Lower leg skin (tissue), 4 donors: ENCODE measurements around the gene RMND1. TPM values are rescaled to one million over a fixed set of nuclear protein-coding genes. Genes with fewer than 3 reads are reported as not detected.
A peak's percentile ranks its signal among the peaks of the same experiment; 100 is the strongest.
"Not testable (repeated sequence)": the region's sequence is repeated elsewhere in the genome, so short reads cannot be mapped to it uniquely, and the experiment has no call there.

Experiments
- DNase-seq, 2 donors: peaks; one replicate each; pipeline ENCODE4 v3.0.0-alpha.2; 2019; ENCODE audit warnings: low spot score in 2 of 2
- H3K4me3 ChIP-seq: fragments of 200-600 bp; sonication (generic); 2 replicates; pipeline ENCODE4 v1.5.1; 2017; ENCODE audit warnings: mild to moderate bottlenecking, low read depth; ENCODE audit not compliant: poor library complexity, severe bottlenecking
- POLR2A ChIP-seq, 2 donors: fragments of 450-650 bp; IDR thresholded peaks; one replicate each; pipeline ENCODE4 v1.6.1; 2016 to 2017; ENCODE audit warnings: antibody characterized with exemption in 2 of 2, mild to moderate bottlenecking in 1 of 2, moderate library complexity in 1 of 2
- WGBS, 2 donors: methylation state at CpG; one replicate each; pipeline ENCODE4 v1.1.5; 2018; 5-methylcytosine and 5-hydroxymethylcytosine counted together
- intact Hi-C: fragments of 100-400 bp; cut with DNase I; formaldehyde crosslinking; loops from one replicate; pipeline ENCODE4 v1.15.0; 2023; ENCODE audit warnings: low total_unique reads
- total RNA-seq, 4 donors: library from RNA; depleted of rRNA; stranded (reverse); fragments of >200 nt; gene quantifications; one replicate each; pipeline ENCODE4 v1.1.0, GENCODE V29; 2016
- TF ChIP-seq, protein P1 (sequence below), 3 donors: fragments of 450-650 bp; IDR thresholded peaks; one replicate each; pipeline ENCODE4 v1.5.1; 2016; ENCODE audit warnings: antibody characterized with exemption in 3 of 3, mild to moderate bottlenecking in 3 of 3, moderate library complexity in 2 of 3

Gene RMND1
- total RNA-seq, 4 donors from 2014 or later: 11.7 to 21.7 (median 16.6) TPM

GRCh38 chr6:151475653-151476523 is 24.0 kb upstream of the RMND1 start:
- DNase-seq: peak in 1 of 2 donors; percentile 23
- intact Hi-C loops: no loop called here
- 42 to 50% methylated on average over 16 of the region's 16 CpGs for WGBS, 2 donors
- H3K4me3 ChIP-seq: no peak overlapping the region
- TF ChIP-seq, protein P1, sequence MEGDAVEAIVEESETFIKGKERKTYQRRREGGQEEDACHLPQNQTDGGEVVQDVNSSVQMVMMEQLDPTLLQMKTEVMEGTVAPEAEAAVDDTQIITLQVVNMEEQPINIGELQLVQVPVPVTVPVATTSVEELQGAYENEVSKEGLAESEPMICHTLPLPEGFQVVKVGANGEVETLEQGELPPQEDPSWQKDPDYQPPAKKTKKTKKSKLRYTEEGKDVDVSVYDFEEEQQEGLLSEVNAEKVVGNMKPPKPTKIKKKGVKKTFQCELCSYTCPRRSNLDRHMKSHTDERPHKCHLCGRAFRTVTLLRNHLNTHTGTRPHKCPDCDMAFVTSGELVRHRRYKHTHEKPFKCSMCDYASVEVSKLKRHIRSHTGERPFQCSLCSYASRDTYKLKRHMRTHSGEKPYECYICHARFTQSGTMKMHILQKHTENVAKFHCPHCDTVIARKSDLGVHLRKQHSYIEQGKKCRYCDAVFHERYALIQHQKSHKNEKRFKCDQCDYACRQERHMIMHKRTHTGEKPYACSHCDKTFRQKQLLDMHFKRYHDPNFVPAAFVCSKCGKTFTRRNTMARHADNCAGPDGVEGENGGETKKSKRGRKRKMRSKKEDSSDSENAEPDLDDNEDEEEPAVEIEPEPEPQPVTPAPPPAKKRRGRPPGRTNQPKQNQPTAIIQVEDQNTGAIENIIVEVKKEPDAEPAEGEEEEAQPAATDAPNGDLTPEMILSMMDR (IDR thresholded peaks at IDR 0.05): no peak
- TF ChIP-seq POLR2A (IDR thresholded peaks at IDR 0.05): no peak

DNA sequence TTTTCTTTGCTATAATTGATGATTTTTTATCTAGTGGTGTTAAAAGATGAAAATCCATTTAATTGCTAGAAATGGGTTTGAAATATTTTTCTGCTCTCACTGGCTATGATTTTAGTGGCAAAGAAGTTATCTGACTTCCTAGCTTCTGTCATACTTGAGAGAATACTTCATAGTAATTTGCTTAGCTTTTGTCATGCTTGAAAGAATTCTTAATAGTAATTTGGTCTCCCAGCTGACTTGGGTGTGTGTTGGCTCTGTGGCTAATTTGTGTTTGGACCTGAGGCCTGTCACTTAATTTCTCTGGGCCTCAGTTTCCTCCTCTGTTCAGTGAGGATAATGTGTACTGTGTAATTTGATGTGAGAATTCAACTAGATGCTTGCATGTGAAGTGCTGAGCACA is 12.8 kb upstream of the RMND1 start:
- TF ChIP-seq POLR2A (IDR thresholded peaks at IDR 0.05): no peak
- TF ChIP-seq, protein P1 (IDR thresholded peaks at IDR 0.05): no peak
- H3K4me3 ChIP-seq: no peak overlapping the region
- intact Hi-C loops: no loop called here
- no peak for DNase-seq

DNA sequence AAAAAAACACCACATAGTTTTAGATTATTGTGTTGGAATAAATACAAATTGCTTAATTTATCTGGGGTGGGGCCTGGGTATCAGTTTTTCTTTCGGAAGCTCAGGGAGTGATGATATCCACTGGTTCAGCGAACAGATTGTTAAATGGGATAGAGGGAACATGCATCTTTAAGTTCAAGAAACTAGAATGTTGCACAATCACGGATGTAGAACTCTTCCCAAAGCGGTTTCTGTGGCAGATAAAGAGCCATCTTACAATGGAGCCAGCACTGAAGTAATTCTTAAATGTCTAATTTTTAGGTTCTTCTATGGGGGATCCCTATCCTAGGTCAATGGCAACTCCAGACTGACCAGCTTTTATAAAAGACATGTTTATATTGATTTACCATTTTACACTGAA is 9.7 kb upstream of the RMND1 start:
- intact Hi-C loops: no loop called here
- 93 to 96% methylated on average over 4 of the region's 4 CpGs for WGBS, 2 donors
- TF ChIP-seq POLR2A (IDR thresholded peaks at IDR 0.05): no peak
- TF ChIP-seq, protein P1 (IDR thresholded peaks at IDR 0.05): no peak
- no peak for DNase-seq
- H3K4me3 ChIP-seq: no peak overlapping the region

- H3K4me3 ChIP-seq, DNase-seq, intact Hi-C loops: not testable (repeated sequence)
- 71 to 81% methylated on average over 10 of the region's 10 CpGs for WGBS, 2 donors
These were observed 3.9 kb upstream of the RMND1 start for GRCh38 chr6:151455751-151456398.

DNA sequence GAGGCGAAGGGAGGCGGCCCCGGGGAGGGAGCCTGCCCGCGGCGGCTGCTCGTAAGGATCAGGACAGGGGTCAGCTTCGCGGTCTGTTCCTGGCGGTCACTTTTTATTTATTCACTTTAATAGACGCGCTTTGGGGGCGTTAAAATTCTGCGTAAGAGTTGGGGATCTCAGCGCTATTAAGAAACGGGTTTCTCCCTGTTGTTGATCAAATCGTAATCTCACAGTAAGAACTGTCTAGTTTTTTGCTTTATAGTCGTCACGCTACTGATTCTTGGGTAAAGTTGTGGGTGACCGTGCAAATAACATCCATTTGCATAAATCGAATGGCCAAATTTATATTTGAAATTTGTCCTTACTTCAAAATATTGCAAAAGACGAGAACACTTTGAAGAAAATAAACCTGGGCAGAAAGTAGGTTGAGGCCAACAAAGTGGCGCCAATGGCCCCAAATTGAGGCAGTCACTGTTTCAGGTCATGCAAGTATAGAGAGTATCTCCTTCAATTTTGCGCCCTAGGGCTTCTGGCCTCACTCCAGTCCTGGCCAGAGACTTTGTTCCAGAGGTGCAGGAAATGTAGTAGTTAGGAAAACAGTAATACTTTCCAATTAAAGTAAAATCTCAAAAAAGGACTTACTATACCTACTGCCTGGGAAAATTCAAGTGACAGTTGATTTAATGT is 963 bp upstream of the RMND1 start:
- intact Hi-C loops: no loop called here
- 0 to 1% methylated on average over 21 to 24 of the region's 24 CpGs for WGBS, 2 donors
- no peak for TF ChIP-seq POLR2A (IDR thresholded peaks at IDR 0.05)
- TF ChIP-seq, protein P1 (IDR thresholded peaks at IDR 0.05): no peak
- DNase-seq: peak; percentile 59 to 89
- peak overlapping the region; percentile 80 for H3K4me3 ChIP-seq

DNA sequence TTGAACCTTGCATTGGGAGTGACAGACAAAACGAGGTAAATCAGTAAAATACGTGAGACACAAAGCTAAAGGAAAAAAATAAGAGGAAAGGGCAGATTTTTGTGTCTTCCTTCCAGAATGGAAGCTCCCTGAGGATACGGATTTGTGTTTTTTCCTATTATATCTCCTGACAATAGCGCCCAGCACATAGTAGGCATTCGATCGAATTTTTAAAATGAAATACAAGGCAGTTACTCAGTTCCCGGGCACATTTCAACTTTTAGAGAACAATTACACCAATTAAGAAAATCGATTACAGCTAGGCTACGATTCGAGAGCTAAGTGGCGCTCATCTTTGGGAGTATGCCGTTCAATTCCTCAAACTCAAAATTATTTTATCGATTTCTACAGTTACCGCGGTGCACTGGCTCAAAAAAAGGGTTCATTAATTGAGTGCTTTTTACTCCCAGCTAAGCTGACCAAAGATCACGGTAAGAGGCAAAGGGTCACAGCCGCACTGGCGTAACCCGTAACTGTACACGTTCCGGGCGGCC is 443 bp downstream of the RMND1 start:
- TF ChIP-seq, protein P1 (IDR thresholded peaks at IDR 0.05): no peak
- no peak for TF ChIP-seq POLR2A (IDR thresholded peaks at IDR 0.05)
- intact Hi-C loops: no loop called here
- DNase-seq: no peak
- WGBS, 2 donors: 1 to 2% methylated on average over 22 of the region's 22 CpGs
- H3K4me3 ChIP-seq: peak overlapping the region; percentile 36

- DNase-seq, intact Hi-C loops, H3K4me3 ChIP-seq: not testable (repeated sequence)
- 46 to 54% methylated on average over 6 of the region's 6 CpGs for WGBS, 2 donors
These were observed 998 bp downstream of the RMND1 start for GRCh38 chr6:151450928-151451327.
